ENCODE results near the gene DMXL2.

DMXL2 gene

DNA sequence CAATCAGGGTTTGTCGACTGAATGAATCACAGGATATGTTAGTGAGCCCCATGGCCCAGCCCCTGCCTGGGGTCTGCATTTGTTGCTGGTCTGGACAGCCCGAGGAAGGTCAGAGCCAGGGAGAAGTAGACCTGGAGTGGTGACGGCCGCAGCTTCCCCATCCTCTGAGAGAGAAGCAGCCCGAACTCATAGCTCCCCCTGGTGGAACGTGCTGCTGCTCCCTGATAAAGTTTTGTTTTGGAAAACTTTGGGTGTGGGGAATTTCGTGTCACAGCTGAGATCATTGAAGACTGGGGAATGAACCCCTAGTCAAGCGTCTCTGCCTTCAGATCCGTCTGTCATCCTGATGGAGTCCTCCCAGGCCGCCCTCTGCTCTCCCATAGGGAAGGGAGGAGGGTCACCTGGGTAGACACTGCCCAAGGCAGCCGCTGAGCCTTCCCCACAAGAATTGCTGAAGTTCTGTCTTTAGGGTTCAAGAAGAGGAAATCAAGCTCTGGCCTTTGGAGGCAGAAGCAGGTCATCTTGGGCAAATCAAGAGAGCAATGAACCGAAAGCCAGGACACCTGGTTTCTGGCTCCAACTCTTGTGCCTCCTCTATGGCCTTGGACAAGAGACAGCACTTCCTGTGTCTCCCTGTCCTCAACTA, 220.6 kb downstream of the DMXL2 start:
- no peak for DNase-seq

- no peak for DNase-seq
These were observed 221.4 kb downstream of the DMXL2 start for GRCh38 chr15:51401051-51401780.

DNA sequence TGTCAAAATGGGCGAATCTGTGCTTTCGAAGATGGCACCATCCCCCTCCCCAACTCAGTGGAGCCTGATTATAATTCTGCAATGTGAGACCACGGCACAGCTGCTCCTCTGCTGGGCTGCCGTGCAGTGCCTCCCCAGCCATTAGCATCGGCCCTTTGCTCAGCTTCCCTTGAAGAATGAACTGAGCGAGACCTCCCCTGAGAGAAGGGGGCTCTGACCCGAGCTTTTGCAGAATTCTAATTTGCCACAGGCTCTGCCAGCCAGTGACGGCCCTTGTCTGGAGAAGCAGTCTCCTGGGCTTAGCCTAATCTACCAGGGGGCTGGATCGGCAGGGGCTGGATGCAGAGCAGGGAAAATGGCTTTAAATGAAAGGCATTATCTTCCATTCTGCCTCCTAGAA, 223.9 kb downstream of the DMXL2 start:
- no peak for DNase-seq

Measured in SHP77 treated with DMSO at 0.1 percent for 48 hours (cell line).